ENCODE results near the gene HOXB2.

DNA sequence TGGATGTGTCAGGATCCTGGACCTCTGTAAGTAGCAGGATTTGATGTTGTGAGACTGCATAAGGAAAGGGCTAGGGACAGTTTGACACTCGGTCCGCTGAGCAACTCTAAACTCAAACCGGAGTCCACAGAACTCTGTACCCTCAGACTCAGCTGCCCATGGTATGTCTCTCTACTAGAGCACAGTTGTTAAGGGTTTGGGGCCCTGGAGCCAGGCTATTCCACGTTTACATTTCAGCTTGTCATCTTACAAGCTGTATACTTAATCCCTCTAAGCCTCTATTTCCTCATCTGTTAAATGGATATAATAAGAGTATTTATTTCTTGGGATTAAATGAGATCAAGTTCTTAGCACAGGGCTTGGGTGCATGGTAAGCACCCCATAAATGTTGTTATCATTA lies 42.0 kb downstream of the HOXB2 start:
- no peak for TF ChIP-seq EZH2 (IDR thresholded peaks at IDR 0.05; ENCODE audit: borderline replicate concordance)
- TF ChIP-seq, protein P1, sequence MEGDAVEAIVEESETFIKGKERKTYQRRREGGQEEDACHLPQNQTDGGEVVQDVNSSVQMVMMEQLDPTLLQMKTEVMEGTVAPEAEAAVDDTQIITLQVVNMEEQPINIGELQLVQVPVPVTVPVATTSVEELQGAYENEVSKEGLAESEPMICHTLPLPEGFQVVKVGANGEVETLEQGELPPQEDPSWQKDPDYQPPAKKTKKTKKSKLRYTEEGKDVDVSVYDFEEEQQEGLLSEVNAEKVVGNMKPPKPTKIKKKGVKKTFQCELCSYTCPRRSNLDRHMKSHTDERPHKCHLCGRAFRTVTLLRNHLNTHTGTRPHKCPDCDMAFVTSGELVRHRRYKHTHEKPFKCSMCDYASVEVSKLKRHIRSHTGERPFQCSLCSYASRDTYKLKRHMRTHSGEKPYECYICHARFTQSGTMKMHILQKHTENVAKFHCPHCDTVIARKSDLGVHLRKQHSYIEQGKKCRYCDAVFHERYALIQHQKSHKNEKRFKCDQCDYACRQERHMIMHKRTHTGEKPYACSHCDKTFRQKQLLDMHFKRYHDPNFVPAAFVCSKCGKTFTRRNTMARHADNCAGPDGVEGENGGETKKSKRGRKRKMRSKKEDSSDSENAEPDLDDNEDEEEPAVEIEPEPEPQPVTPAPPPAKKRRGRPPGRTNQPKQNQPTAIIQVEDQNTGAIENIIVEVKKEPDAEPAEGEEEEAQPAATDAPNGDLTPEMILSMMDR (IDR thresholded peaks at IDR 0.05; ENCODE audit: poor library complexity), result no peak
